GM20431 (cell line): ENCODE measurements around the gene DHX58.

ENCODE experiments used
- in situ Hi-C: fragments of 300-500 bp; cut with MseI, MboI; formaldehyde crosslinking; loops from one replicate; pipeline ENCODE4 v1.15.0; 2020; ENCODE audit warnings: low sequenced_read_pairs; ENCODE audit not compliant: unreplicated experiment

Gene DHX58

DNA sequence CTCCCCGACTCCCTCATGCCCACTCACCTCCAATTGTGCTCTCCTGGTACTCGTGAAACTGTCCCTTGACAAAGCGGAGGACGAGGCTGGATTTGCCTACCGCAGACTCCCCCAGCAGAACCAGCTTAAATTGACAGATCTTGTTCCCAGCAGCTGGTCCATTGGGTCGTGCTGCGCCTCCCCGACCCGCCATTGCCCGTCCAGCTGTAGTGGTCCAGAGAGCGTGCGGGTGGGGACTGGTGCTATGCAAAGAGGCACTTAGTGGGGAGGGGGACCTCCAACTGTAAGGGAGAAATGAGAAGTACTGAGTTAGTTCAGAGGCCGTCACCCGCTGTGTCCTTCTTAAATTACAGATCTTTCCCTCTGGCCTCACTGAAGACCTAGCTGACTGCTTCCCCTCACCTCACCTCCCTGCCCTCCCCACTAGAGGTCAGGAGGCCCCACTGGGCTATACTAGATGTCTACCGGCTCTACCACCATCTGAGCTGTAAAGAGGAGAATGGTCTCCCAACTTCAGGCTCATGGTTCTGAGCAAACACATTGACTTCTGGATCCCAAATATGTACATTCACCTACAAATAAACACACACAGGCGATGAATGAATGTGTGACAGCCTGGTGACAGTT, 17.9 kb upstream of the DHX58 start:
- in situ Hi-C loops = no loop called here

- in situ Hi-C loops = no loop called here
Observed at GRCh38 chr17:42129109-42129837, 16.8 kb upstream of the DHX58 start.

DNA sequence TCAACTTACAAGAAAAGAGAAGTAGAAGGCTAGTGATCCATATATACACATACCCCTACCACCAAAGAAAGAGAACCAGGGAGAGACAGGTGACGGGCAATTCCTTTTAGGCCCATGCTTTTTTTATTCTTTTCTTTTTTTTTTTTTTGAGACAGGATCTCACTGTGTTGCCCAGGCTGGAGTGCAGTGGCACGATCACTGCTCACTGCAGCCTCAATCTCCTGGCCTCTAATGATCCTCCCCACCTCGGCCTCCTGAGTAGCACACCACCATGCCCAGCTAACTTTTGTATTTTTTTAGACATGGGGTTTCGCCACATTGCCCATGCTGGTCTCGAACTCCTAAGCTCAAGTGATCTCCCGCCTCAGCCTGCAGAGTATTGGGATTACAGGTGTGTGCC, 14.9 kb upstream of the DHX58 start:
- in situ Hi-C loops = no loop called here

- in situ Hi-C loops = no loop called here
Observed at GRCh38 chr17:42126836-42127235, 14.3 kb upstream of the DHX58 start.

- in situ Hi-C loops = no loop called here
Observed at GRCh38 chr17:42125565-42125964, 13.1 kb upstream of the DHX58 start.

DNA sequence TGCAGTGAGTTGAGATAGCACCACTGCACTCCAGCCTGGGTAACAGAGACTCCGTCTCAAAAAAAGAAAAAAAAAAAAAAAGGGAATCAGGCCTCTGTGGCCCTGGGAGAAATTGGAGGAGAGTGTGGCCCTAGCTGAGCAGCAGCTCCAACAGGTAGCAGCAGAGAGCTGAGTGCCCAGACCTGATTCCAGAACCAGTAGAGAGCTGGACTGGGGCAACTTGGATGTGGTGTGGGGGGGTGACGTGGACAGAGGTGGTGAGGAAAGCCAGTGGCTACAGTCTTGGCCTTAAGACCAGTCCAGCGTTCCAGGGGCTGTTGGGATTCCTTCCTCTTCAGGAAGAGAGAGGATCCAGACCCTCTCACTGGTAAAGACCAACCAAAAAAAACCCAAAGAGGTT, 11.7 kb upstream of the DHX58 start:
- in situ Hi-C loops = no loop called here

GRCh38 chr17:42122371-42123303, 10.1 kb upstream of the DHX58 start, which contains the start of gene HSPB9:
Gene HSPB9 (plus strand): TSS chr17:42122804. CDS start chr17:42122851, 47 bp downstream.
- in situ Hi-C loops = no loop called here

DNA sequence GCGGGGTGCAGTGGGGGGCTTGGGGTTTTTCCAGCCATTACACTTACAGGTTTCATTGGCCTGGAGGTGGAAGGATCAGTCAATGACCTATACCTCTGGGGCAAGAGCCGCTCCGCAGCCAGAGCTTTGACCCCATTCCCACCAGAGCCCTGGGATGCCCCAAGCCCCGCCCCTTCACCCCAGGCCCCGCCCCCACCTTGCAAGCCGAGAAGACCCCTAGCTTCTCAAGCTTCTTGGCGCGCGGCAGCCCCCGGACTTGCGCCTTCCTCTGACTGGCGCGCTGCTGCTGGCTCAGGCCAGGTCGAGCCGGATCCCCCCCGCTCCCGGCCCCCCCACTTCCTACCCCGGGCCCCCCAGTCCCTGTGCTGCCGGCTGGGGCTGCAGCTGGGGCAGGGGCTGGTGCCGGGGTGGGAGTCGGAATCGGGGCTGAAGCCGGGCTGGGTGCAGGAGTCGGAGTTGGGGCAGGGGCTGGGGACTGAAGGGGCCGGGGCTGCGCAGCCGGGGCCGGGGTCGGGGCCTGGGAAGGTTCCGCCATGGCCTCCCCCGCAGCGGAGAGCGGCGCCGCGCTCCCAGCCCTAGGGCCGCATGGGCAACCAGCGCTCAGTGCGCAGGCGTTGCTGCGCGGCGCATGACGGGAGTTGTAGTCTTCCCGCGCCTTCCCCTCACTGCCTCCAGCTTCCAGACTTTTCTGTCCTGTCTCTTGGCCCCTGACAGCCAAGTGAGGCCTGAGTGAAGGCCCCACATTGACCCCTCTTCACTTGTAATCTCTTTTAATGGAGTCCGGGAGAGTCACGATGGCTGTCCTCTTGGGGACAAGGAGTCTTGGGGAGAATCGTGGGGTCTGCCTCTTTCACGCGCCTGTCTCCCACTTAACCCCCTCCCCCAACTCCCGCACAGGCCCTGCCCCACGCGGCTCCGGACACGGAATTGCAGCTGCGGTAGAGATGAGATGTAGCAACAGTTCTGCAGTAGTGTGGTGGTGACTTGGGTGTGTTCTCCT, 8.6 kb upstream of the DHX58 start, which contains the start of gene KAT2A:
TSS of gene KAT2A (minus strand) at position 598 of the 1,000 bp plus-strand sequence. CDS start at position 535, 63 bp downstream.
- in situ Hi-C loops = no loop called here

DNA sequence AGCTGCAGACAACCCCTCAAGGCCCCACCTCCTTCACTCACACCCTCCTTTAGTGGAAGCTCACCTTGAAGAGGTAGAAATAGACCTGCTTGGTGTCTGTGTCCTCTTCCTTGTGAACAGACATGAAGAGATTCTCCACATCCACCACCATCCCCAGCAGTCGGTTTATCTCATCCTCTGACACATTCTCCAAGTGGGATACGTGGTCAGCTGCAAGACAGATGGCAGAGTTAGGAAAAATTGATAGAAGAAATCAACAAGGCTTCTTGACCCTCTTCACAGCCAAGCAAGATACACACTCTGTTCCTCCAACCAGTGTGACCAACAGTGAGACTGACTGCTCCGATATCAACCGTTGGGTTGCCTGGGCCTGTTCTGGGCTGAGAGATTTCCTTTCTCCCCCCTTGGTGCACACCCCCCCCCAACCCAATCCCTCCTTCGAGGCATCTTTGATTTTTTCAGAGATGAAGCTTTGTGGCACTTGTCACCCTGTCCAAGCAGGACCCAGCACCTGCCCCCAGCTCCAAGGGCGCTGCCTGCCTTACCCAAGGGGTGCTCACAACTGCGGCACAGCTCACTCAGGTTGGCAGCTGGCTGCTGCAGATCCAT, 7.8 kb upstream of the DHX58 start:
- in situ Hi-C loops = no loop called here

DNA sequence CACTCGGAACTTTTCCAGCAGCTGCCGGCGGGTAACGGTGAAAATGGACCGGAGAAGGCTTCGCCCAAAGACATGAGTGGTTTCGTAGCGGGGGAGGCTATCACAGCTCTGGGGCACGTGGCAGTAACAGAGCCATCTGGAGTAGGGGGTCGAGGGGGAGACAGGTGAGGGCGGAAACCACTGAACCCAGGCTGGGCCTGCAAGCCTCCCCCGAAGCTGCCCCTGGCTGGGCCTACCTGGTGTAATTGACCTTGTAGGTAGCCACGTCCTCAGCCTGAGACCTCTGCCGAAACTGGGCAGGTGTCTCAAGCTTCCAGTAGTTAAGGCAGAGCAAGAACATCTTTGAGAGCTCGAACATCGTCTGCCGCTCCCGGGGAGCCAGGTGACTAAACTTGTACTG, 6.8 kb upstream of the DHX58 start:
- in situ Hi-C loops = loop anchor here (10.0 kb wide), 1 partner anchor 154 kb away; the partner anchor contains the start of gene CNP

DNA sequence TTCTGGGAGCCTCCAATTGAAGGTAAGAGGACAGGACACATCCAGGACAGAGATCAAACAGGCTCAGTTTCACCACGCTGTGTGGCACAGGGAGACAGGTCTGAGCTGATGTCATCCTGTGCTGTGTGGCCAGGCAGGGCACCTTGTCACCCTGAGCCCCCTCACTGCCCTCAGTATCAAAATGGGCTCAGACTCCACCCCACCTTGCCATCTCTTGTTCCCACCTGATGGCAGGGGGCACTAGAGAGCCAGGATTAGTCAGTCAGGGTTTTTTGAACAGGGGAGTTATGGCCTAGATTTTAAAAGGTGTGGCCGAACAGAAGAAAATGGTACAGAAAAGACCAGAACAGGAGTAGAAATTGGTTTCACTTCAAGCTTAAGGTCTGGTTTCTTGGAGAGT, 6.0 kb upstream of the DHX58 start:
- in situ Hi-C loops = loop anchor here (10.0 kb wide), 1 partner anchor 154 kb away; the partner anchor contains the start of gene CNP

- in situ Hi-C loops = loop anchor here (10.0 kb wide), 1 partner anchor 153 kb away; the partner anchor contains the start of gene CNP
Observed at GRCh38 chr17:42118126-42118510, 5.6 kb upstream of the DHX58 start.

DNA sequence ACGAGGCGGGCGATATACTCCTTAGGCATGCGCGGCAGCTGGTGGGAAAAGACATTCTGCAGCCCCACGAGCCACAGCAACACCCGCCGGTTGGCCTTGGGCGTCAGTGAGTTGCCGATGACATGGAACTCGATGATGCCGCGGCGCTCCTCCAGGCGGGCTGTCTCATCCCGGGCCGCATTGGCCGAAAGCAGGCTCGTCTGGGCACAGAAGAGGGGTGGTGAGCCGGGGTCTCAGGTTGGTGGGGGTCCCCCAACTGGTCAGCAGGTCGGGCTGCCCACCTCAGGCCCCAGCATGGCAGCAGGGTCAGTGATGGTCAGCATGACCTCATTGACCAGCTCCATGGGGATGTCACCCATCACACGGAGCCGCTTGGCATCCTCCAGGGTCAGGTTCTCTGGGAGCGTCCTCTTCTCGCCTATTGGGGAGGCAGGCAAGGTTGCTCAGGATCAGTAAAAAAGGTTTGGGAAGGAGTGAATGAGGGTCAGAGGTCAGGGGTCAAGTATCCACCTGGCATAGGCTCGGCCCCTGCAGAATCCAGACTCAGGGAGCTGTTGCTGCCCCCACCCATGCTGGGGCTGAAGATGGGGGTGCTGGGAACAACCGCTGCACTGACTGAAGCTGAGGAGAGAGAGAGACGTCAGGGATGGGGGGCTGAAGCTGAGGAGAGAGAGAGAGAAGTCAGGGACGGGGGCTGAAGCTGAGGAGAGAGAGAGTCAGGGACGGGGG, 5.0 kb upstream of the DHX58 start:
- in situ Hi-C loops = loop anchor here (10.0 kb wide), 1 partner anchor 153 kb away; the partner anchor contains the start of gene CNP

DNA sequence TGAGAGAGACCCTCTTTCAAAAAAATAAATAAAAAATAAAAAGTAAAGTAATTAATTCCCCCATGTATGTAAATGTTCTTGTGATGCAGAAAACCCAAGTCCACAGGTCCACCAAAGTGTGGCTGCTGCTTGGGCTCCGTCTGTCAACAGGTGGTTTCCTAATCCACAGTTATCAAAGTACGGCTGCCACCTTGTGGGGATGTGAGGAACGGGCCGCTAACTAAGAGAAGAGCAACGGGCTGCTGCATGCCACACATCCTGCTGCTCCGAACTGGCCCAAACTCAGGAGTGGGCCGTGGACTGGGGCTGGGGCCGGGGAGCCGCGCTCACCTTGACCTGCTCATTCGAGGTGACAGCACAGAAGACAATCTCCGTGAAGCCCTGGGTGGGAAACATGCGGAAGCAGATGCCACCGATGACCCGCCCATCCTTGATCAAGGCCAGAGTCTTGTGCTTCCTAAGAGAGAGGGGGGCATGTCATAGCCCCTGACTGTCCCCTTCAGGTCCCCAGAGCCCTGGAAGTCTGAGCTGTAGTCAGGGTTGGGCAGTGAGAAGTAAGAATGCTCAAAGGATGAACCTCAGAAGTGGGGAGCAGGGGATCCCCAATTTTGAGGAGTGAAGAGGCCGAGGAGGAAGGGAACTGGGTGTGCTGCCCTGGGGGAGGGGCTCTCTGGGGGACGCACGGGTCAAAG, 4.3 kb upstream of the DHX58 start:
- in situ Hi-C loops = loop anchor here (10.0 kb wide), 1 partner anchor 152 kb away; the partner anchor contains the start of gene CNP

GRCh38 chr17:42114118-42114517, 1.6 kb upstream of the DHX58 start:
- in situ Hi-C loops = loop anchor here (10.0 kb wide), 1 partner anchor 149 kb away; the partner anchor contains the start of gene CNP

DNA sequence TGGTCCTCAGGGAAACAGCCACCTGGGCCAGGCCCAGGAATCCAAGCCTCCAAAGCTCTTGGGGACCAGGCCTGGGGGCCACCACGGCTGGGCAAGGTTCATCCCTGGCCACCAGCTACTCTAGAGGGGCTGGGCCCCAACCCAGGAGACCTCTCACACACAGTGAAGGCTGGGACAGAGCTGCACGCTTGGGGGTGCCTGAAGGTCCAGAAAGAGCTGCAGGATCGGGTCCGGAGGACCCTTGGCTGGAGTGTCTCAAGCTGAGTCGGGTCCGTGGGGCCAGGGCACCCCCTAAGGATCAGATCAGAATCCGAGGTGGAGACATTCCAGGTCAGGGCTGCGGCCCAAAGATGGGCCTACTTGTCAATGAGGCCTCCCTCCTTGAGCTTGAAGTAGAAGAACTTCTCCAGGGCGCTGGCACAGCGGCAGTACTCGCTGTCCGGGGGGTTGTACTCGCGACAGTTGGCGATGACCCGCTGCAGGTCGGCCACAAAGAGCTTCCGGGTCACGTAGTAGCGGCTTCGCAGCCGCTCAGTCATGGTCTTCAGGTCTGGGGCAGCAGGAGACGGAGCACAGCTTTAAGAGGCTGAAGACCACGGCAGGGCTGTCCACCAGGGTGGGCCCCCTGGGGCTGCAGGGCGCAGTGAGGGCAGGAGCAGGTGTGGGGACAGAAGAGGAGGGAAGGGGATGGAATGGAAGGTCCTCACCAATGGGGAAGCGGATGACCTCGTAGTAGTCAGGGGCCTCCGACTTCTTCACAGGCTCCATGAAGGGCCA, 967 bp upstream of the DHX58 start:
- in situ Hi-C loops = loop anchor here (10.0 kb wide), 1 partner anchor 149 kb away; the partner anchor contains the start of gene CNP
